Activated T-cell treated with anti-CD3 and anti-CD28 coated beads for 1 hour (primary cell): Measurements from ENCODE around the gene BRSK2.
"Not testable (repeated sequence)": the region's sequence is repeated elsewhere in the genome, so short reads cannot be mapped to it uniquely, and the experiment has no call there.

Experiments
- DNase-seq: peaks from one replicate; pipeline ENCODE4 v3.0.0-alpha.2; 2020; ENCODE audit warnings: low read depth

The BRSK2 gene

GRCh38 chr11:1354125-1354938 is 35.4 kb upstream of the BRSK2 start:
- no peak for DNase-seq

GRCh38 chr11:1356007-1356435 is 33.7 kb upstream of the BRSK2 start:
- DNase-seq = no peak

GRCh38 chr11:1356478-1356960 is 33.2 kb upstream of the BRSK2 start:
- DNase-seq = no peak

DNA sequence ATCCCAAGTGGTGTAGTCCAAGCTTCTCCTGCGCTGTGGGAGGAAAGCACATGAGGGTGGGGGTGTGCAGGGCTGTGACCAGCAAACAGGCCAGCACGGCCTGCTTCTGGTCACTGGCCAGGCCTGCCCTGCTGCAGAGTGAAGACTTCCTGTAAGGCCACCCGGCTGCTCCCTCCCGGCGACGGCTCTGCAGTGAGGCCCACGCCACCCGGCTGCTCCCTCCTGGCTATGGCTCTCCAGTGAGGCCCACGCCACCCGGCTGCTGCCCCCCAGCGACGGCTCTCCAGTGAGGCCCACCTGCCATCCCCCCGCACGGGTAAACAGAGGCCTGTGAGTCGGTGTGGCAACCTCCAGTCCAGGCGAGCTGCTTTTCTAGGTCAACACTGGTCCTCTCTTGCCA is 31.4 kb upstream of the BRSK2 start:
- no peak for DNase-seq

DNA sequence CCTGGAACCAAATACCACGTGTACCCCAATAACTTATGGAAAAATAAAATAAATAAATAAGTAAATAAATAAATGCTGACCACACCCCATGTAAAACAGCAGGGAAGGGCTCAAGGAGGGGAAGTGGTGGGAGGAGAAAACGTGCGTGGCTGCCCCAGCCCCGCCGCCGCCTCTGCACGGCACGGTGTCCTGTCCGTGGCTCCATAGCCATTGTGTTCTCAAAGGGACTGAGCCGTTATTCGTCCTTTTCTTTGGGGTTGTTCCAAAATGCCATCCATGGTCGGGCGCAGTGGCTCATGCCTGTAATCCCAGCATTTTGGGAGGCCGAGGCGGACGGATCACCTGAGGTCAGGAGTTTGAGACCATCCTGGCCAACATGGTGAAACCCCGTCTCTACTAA is 30.8 kb upstream of the BRSK2 start:
- not testable (repeated sequence) for DNase-seq

DNA sequence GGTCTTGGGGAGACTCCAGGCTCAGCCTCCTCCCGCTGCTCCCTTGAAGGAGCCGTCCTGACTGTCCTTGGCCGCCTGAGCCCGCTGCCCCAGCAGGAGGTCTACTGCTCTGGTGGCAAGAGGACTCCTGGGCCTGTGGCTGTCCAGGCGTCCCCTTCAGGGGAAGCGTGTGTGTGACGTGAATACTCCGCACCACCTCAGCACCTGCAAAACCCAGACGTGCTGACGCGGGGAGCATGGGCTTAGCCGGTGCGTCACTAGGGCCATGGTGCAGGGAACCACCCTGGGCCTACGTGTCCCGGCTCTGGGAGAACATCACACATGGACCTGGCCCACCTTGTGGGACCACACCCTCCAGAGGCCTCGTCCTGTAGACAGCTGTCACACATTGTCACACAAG is 30.2 kb upstream of the BRSK2 start:
- DNase-seq = no peak

- DNase-seq = no peak
These were observed 29.4 kb upstream of the BRSK2 start for GRCh38 chr11:1360181-1360834.

DNA sequence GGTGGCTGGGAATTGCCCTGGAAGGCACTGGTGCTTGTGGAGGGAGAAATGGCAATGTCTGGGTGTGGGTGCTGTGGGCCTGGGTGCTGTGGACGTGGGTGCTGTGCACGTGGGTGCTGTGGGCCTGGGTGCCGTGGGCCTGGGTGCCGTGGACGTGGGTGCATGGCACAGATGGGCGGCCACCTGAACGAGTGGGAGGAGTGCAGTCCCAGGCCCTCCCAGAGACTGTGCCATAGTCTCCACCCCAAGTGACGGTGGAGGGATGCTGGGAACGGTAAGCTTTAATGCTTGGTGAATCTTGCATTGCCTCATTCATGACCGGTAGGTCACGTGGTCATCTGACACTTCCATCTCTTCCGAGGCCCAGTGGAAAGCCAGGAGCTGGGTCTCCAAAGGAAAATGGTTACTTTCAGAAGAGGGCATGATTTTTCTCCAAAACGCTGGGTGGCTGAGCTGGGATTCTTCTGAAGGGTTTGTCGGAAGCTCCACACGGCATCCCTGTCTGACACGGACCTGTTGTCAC is 28.8 kb upstream of the BRSK2 start:
- DNase-seq = no peak

DNA sequence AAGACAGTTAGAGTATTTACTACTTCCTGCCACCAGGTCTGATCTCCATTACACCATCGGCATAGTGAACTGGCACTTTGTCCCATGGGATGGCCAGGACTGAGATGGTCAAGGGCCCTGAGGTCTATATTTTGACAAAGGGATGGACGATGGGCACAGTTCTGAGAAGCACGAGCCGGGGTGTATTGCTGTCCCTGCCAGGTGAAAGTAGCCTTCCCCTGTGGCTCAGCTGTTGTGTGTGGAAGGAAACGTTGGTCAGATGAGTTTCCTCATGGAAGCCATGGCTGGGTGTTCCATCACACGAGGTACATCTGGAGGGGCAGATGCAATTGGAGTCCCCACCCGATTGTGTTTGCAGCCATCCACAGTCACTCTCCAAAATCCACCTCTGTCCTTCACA is 27.9 kb upstream of the BRSK2 start:
- no peak for DNase-seq

DNA sequence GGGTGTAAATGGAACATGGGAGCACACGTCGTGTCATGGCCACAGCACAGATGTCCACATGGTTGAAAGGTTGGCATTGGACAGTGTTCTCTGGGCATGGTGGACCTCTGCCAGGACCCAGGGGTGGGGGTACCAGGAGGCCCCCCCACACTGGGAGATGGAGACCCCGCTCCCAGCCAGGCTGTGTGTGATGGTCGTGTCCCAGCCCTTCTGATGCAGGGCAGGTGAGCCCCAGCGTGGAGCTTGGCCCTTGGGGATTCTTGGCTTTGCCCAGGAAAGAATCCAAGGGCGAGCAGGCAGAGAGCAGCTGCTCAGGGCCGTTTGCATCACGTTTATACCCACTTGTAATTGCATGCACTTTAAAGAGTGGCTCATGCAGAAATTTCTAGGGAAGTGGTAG is 22.0 kb upstream of the BRSK2 start:
- no peak for DNase-seq

- no peak for DNase-seq
These were observed 21.5 kb upstream of the BRSK2 start for GRCh38 chr11:1368216-1368615.

- DNase-seq = no peak
These were observed 20.8 kb upstream of the BRSK2 start for GRCh38 chr11:1368966-1369365.

DNA sequence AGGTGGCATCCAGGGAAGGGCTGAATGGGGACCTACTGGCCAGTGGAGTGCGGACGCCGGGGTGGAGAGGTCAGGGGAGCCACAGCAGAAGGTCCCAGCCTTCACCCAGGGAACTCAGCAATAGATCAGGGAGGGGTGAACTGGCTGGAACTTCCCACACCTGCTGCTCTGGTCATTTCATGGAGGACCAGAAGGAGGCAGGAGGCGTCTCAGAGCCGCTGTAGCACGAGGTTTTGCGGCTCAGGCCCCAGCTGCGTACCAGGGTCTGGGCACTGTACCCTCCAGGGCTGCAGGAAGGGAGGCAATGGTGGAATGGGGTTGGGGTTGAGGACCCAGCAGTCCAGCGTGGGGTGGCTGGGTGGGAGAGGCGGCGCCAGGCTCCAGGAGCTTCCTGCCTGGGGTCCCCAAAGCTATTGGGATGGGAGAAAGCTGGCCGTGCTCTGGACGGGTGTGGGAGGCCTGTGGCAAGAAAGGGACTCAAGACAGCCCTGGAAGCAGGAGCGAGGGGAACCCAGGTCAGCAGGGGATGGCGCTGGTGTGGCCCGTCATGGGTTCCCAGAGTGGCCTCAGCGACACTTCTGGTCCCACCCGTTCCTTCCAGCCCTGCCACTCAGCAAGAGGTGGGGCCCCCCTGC is 20.2 kb upstream of the BRSK2 start:
- no peak for DNase-seq

GRCh38 chr11:1370186-1371025 is 19.3 kb upstream of the BRSK2 start:
- DNase-seq = no peak

DNA sequence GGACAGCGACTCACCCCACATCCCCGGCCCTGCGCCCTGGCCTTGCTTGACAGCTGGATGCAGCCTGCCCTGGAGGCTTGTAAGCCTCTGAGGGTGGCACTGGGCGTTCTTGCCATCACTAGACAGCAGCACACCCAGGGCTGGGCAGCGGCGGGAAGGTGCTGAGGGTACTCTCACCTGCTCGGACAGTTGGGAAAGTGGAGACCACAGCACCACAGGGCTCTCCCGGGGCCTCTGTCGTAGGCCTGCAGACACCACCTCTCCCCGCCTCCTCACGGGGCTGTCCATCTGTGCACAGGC is 18.8 kb upstream of the BRSK2 start:
- no peak for DNase-seq

- no peak for DNase-seq
These were observed 18.4 kb upstream of the BRSK2 start for GRCh38 chr11:1371377-1371776.

DNA sequence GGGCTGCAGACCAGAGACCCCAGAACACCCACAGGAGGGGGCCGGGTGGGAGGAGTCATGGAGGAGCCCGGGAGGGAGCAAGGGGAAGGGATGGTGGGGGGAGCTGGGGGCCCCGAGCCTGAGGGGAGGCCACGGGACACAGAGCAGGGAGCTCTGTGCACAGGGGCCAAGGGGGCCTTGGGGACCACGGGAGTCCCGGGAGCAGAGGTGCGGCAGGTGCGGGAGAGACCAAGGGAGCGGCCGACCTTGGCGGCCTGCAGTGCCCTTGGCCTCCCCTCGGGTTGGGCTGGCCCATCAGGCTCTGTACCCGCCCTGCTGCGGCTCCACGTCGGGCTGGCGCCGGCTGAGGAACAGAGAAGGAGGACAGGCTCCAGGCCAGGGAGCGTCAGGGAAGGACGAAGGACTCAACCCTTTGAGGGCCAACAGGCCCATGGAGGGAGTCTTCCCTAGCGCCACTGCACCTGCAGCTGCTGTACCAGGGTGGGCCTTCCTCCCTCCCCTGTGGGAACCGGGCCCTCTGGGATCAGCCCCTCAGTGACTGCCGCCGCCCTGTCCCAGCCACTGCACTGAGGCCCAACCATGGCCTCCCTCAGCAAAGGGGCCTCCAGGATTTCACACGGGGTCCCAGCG is 17.8 kb upstream of the BRSK2 start:
- DNase-seq = no peak

GRCh38 chr11:1372660-1373059 is 17.1 kb upstream of the BRSK2 start:
- DNase-seq = no peak

DNA sequence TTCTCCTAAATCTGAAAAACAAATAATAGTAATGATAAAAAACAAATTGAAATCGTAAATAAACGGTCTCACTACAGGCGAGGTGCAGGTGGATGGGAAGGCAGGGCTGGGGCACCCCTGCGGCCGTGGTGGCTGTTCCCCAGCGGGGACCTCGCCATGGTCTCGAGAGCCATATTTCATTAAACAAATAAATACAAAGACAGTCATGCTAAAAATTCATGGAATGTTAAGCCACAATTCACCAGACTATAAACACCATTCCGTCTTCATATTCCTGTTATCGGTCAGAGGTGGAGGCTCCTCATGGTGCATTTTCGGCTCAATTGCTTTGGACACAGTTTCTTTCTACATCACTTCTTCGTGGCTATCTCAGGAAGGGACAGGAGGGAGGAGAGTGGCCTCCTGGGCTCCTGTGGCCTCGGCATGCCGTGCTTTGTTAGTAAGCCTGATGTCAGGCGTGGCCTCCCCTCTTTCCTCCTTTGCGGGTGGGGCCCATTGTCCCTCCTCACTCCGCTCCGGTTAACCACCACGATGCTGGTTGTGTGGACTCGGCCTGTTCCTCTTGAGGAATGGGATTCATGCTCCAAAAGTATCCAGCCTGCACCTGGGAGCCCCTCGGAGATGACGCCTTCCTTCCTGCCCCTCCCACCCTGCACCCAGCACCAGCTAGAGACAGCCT is 16.1 kb upstream of the BRSK2 start:
- DNase-seq = no peak

- DNase-seq = no peak
These were observed 14.4 kb upstream of the BRSK2 start for GRCh38 chr11:1375161-1375954.
